Fibroblast of lung (primary cell): Measurements from ENCODE around the gene CHFR. TPM values are rescaled to one million over a fixed set of nuclear protein-coding genes. Genes with fewer than 3 reads are reported as not detected.
"Not testable (repeated sequence)": the region's sequence is repeated elsewhere in the genome, so short reads cannot be mapped to it uniquely, and the experiment has no call there.

Source experiments
- DNase-seq, 2 donors: peaks; one replicate each; pipeline versions ENCODE4 v3.0.0 to v3.0.0-alpha.2; 2010; ENCODE audit warnings: low read depth in 2 of 2
- H2AFZ ChIP-seq: 2 replicates; pipeline ENCODE4 v1.5.1; 2012; ENCODE audit warnings: low read length, control low read depth, inconsistent platforms
- H3K27ac ChIP-seq: 2 replicates; pipeline ENCODE4 v1.5.1; 2011; ENCODE audit warnings: low read length, control low read depth; ENCODE audit not compliant: insufficient read depth
- H3K27me3 ChIP-seq: 2 replicates; pipeline ENCODE4 v1.5.1; 2011; ENCODE audit warnings: mild to moderate bottlenecking, low read length; ENCODE audit not compliant: control insufficient read depth, insufficient read depth
- H3K36me3 ChIP-seq: 2 replicates; pipeline ENCODE4 v1.5.1; 2011; ENCODE audit warnings: low read length; ENCODE audit not compliant: control insufficient read depth, insufficient read depth
- H3K4me1 ChIP-seq: 2 replicates; pipeline ENCODE4 v1.5.1; 2011; ENCODE audit warnings: low read length; ENCODE audit not compliant: control insufficient read depth, insufficient read depth; ENCODE audit errors: extremely low read depth
- H3K4me2 ChIP-seq: 2 replicates; pipeline ENCODE4 v1.5.1; 2011; ENCODE audit warnings: low read length, control low read depth; ENCODE audit not compliant: insufficient read depth; ENCODE audit errors: extremely low read depth
- H3K4me3 ChIP-seq, 4 experiments: fragments of 200-600 bp in 1 of 4; sonication (generic) in 1 of 4; replicated peaks in 1 of 4; 2 replicates each; pipeline ENCODE4 v1.5.1; 2011 to 2016; ENCODE audit warnings: low read length in 4 of 4, low read depth in 3 of 4, mild to moderate bottlenecking in 3 of 4, control low read depth in 2 of 4, inconsistent platforms in 1 of 4, mixed read lengths in 1 of 4; ENCODE audit not compliant: insufficient read depth in 1 of 4; ENCODE audit errors: control extremely low read depth in 1 of 4
- H3K79me2 ChIP-seq: 2 replicates; pipeline ENCODE4 v1.5.1; 2012; ENCODE audit warnings: mild to moderate bottlenecking, low read length, inconsistent platforms; ENCODE audit not compliant: control insufficient read depth, insufficient read depth
- H3K9ac ChIP-seq: 2 replicates; pipeline ENCODE4 v1.5.1; 2011; ENCODE audit warnings: mild to moderate bottlenecking, low read length, control low read depth; ENCODE audit not compliant: insufficient read depth
- H3K9me3 ChIP-seq: 2 replicates; pipeline ENCODE4 v1.5.1; 2012; ENCODE audit warnings: low read depth, low read length; ENCODE audit not compliant: control insufficient read depth, insufficient read depth
- H4K20me1 ChIP-seq: 2 replicates; pipeline ENCODE4 v1.5.1; 2011; ENCODE audit warnings: low read length; ENCODE audit not compliant: control insufficient read depth, insufficient read depth; ENCODE audit errors: extremely low read depth
- CTCF ChIP-seq, 2 donors: IDR thresholded peaks in 1 of 2; conservative IDR thresholded peaks in 1 of 2; 1 replicate in 1 of 2; 2 replicates in 1 of 2; pipeline ENCODE4 v1.5.1; 2011 to 2012; ENCODE audit warnings: low read length in 2 of 2, control low read depth in 1 of 2, inconsistent platforms in 1 of 2, low read depth in 1 of 2, mild to moderate bottlenecking in 1 of 2
- EZH2 ChIP-seq: IDR thresholded peaks from 2 replicates; pipeline ENCODE4 v1.5.1; 2012; ENCODE audit warnings: low read length, control low read depth, mild to moderate bottlenecking; ENCODE audit errors: missing control alignments
- polyA plus RNA-seq, 2 donors: library from polyadenylated mRNA; depleted of rRNA in 1 of 2; stranded (reverse) in 1 of 2; unstranded in 1 of 2; fragments of >200 nt; gene quantifications; 2 replicates each; pipeline ENCODE4 v1.2.1, GENCODE V29; 2011 to 2012; ENCODE audit warnings: missing spikeins in 1 of 2
- total RNA-seq: library from RNA; depleted of rRNA; stranded (reverse); fragments of >200 nt; gene quantifications from 2 replicates; pipeline ENCODE4 v1.2.1, GENCODE V29; 2014

The CHFR gene
- total and polyA plus RNA-seq, 2 donors (not counting 1 experiment from before 2014, with no cell fraction given) = 24.3 to 28.2 TPM

DNA sequence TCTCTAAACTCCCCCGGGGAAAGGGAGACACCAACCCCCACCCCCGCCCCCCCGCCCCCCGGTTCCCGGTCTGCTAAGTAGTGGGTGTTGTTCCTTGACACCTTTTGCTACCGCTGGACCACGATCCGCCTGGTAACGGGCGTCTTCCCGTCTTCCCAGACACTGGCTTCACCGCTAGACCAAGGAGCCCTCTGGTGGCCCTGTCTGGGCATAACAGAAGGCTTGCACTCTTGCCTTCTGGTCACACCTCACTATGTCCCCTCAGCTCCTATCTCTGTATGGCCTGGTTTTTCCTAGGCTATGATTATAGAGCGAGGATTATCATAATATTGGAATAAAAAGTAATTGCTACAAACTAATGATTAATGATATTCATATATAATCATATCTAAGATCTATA is 78.0 kb downstream of the CHFR start:
- H4K20me1 ChIP-seq, H3K9ac ChIP-seq, H3K4me2 ChIP-seq, H3K9me3 ChIP-seq, H3K27ac ChIP-seq, H3K4me1 ChIP-seq, H3K27me3 ChIP-seq, H2AFZ ChIP-seq, H3K4me3 ChIP-seq: not testable (repeated sequence)
- peak in 1 of 2 donors; percentile 27 for DNase-seq
- peak; percentile 35 to 47 for TF ChIP-seq CTCF (conservative IDR thresholded peaks at IDR 0.05 in 1 of 2, IDR thresholded peaks at IDR 0.05 in 1 of 2; ENCODE audit: low read depth in 1 of 2, low read length in 2 of 2)
- peaks cover 35% of the 10 kb centered on the region for H3K36me3 ChIP-seq
- H3K79me2 ChIP-seq = peaks cover 33% of the 10 kb centered on the region

DNA sequence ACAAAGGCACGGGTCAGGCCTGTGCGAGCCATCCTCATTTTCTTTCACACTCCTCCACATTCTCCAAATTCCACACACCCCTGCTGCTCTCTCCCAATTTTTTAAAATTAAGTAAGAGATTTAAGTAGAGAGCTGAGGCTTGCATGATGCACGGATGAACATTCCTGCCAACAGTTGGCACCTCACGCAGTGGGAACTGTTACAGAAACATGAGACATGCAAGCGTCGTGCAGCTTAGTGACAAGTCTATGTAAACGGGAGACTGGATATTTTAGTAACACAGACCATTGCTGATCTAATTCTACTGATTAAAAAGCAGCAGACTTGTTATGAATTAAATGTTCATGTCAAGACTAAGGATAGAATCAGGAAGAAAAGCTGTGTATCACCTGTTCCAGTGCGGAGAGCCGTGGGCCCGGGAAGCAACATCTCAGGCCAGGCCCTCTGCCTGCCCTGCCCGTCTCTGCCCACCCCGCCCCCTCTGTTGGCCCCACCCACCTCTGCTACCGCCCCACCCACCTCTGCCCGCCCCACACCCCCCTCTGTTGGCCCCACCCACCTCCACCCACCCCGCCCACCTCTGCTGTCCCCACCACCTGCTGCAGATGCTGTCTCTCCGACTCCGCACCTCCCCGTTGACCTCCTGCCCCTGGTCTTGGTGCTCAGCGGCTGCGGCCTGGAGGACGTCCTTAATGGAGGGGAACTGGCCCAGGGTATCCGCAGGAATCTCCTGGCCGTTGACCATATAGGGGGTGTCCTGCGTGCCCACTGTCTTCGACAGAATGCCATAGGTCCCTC is 79.9 kb downstream of the CHFR start:
- no peak overlapping the region for H2AFZ ChIP-seq
- peaks cover 2% of the 10 kb centered on the region for H3K4me1 ChIP-seq
- H3K4me3 ChIP-seq = no peak overlapping the region
- H3K9me3 ChIP-seq = no peaks in the 10 kb centered on the region
- TF ChIP-seq EZH2 (no peak), CTCF (conservative IDR thresholded peaks at IDR 0.05 in 1 of 2, IDR thresholded peaks at IDR 0.05 in 1 of 2; ENCODE audit: low read depth in 1 of 2, low read length in 2 of 2) (no peak)
- H3K9ac ChIP-seq = no peak overlapping the region
- H3K4me2 ChIP-seq = no peak overlapping the region
- DNase-seq = no peak
- peaks cover 37% of the 10 kb centered on the region for H3K36me3 ChIP-seq
- H4K20me1 ChIP-seq = no peaks in the 10 kb centered on the region
- H3K27me3 ChIP-seq = no peaks in the 10 kb centered on the region
- H3K27ac ChIP-seq = no peak overlapping the region
- H3K79me2 ChIP-seq = peaks cover 35% of the 10 kb centered on the region

DNA sequence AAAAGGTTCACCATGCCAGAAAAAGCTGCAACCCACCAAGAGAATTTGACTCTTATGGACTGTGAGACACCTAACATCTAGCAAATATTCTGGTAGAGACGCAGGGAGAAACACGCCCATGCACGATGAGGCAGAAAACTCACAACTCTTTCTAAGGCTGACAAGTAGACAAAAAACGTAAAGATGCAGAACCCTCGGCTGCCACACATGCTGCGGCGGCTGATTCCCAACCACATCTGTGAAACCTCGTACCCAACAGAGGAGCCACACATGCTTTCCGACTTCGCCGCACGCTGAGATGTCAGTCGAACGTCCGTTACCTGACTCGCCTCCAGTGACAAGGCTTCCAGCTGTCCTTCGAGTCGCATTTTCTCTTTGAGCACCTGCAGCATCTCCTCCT is 80.5 kb downstream of the CHFR start:
- no peak overlapping the region for H3K4me2 ChIP-seq
- TF ChIP-seq CTCF (conservative IDR thresholded peaks at IDR 0.05 in 1 of 2, IDR thresholded peaks at IDR 0.05 in 1 of 2; ENCODE audit: low read depth in 1 of 2, low read length in 2 of 2) (no peak), EZH2 (no peak)
- H3K36me3 ChIP-seq = peaks cover 38% of the 10 kb centered on the region
- H3K27ac ChIP-seq = no peak overlapping the region
- H3K4me3 ChIP-seq = no peak overlapping the region
- H3K9me3 ChIP-seq = no peaks in the 10 kb centered on the region
- H3K9ac ChIP-seq = no peak overlapping the region
- peaks cover 35% of the 10 kb centered on the region for H3K79me2 ChIP-seq
- DNase-seq = no peak
- H3K27me3 ChIP-seq = no peaks in the 10 kb centered on the region
- H3K4me1 ChIP-seq = no peaks in the 10 kb centered on the region
- H2AFZ ChIP-seq = no peak overlapping the region
- H4K20me1 ChIP-seq = no peaks in the 10 kb centered on the region
